ENCODE measurements around the gene MDM2. TPM values are rescaled to one million over a fixed set of nuclear protein-coding genes. Genes with fewer than 3 reads are reported as not detected.
A peak's percentile ranks its signal among the peaks of the same experiment; 100 is the strongest.

Gene MDM2
- total and polyA plus RNA-seq, 2 of the 13 experiments (the other 11 are each of a cell fraction or from before 2014, with no cell fraction given), result 29.3 to 314 TPM

DNA sequence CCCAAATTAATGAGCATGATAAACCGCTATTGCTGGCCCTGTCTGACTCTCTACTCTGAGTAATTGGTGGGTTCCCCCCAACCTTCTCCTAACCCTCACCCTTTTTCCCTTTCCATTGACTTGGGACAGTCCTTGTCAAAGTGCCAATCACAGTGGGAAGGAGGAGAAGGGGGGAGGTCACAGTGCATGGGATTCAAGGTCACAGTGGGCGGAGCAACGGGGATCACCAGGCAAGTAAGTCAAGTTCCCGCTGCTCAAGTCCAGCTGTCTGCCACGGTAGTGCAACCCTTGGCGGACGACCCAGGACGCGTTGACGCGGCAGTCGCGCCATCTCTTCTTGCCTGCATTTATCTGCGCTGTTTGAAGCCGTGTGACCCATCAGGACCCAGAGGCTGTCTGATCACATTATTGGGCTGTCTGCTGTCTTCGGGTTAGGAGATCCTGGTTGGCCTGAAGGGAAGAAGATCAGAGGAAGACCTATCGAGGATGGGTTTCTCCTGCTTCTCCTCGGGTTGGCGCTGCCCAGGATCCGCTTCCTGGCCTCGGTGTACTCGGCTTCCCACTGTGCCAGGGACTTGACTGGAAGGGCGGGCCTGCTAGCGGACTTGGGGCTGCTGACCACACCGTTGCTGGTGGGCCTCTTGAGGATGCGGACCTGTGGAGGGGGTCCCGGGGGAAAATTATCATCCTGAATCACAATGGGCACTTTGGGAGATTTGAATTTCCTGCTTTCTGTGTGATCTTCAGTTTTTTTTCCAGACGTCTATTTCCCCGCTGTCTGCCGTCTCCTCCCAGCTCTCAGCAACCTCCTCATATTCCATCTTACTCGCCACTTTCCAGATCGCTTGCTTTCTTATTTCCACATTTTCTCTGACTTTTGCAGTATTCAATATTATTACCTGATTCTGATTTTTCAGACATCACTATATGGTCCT, 3.1 kb upstream of the MDM2 start (continued):
- TF ChIP-seq, protein P1, sequence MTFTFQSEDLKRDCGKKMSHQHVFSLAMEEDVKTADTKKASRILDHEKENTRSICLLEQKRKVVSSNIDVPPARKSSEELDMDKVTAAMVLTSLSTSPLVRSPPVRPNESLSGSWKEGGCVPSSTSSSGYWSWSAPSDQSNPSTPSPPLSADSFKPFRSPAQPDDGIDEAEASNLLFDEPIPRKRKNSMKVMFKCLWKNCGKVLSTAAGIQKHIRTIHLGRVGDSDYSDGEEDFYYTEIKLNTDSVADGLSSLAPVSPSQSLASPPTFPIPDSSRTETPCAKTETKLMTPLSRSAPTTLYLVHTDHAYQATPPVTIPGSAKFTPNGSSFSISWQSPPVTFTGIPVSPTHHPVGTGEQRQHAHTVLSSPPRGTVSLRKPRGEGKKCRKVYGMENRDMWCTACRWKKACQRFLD (CRISPR knock-in tag; IDR thresholded peaks at IDR 0.05; ENCODE audit: borderline replicate concordance), result 0 out of 2 replicates have a peak, but pooled peaks have one; percentile 68
- TF ChIP-seq ELF3 (CRISPR knock-in tag; IDR thresholded peaks at IDR 0.05), result peak; percentile 73
- TF ChIP-seq ISX (CRISPR knock-in tag; conservative IDR thresholded peaks at IDR 0.05), result no peak
- no peak for TF ChIP-seq ZNF672 (CRISPR knock-in tag; IDR thresholded peaks at IDR 0.05)
- TF ChIP-seq RAD51 (IDR thresholded peaks at IDR 0.05; ENCODE audit: borderline replicate concordance), result no peak
- TF ChIP-seq, protein P2, sequence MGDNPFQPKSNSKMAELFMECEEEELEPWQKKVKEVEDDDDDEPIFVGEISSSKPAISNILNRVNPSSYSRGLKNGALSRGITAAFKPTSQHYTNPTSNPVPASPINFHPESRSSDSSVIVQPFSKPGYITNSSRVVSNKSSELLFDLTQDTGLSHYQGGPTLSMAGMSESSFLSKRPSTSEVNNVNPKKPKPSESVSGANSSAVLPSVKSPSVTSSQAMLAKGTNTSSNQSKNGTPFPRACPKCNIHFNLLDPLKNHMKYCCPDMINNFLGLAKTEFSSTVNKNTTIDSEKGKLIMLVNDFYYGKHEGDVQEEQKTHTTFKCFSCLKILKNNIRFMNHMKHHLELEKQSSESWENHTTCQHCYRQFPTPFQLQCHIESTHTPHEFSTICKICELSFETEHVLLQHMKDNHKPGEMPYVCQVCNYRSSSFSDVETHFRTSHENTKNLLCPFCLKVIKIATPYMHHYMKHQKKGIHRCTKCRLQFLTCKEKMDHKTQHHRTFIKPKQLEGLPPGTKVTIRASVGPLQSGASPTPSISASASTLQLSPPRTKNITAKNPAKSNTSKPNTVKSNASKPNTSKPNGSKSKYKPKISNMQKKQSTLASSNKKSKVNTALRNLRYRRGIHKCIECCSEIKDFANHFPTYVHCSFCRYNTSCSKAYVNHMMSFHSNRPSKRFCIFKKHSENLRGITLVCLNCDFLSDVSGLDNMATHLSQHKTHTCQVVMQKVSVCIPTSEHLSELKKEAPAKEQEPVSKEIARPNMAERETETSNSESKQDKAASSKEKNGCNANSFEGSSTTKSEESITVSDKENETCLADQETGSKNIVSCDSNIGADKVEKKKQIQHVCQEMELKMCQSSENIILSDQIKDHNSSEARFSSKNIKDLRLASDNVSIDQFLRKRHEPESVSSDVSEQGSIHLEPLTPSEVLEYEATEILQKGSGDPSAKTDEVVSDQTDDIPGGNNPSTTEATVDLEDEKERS (CRISPR knock-in tag; IDR thresholded peaks at IDR 0.05), result peak; percentile 91
- TF ChIP-seq, protein P3, sequence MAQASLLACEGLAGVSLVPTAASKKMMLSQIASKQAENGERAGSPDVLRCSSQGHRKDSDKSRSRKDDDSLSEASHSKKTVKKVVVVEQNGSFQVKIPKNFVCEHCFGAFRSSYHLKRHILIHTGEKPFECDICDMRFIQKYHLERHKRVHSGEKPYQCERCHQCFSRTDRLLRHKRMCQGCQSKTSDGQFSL (CRISPR knock-in tag; IDR thresholded peaks at IDR 0.05), result no peak
- no peak for TF ChIP-seq ZNF776 (CRISPR knock-in tag; IDR thresholded peaks at IDR 0.05)
- TF ChIP-seq U2AF2 (IDR thresholded peaks at IDR 0.05; ENCODE audit: low read depth, low read length), result no peak
- 0 out of 2 replicates have a peak, but pooled peaks have one; percentile 59 for TF ChIP-seq ZFP36L1 (CRISPR knock-in tag; IDR thresholded peaks at IDR 0.05)
- TF ChIP-seq BCL6 (CRISPR knock-in tag; IDR thresholded peaks at IDR 0.05), result peak; percentile 87
- peak; percentile 84; the same call in 1 of the 2 replicates for TF ChIP-seq ZNF761 (CRISPR knock-in tag; conservative IDR thresholded peaks at IDR 0.05)
- no peak for TF ChIP-seq SOX6 (IDR thresholded peaks at IDR 0.05)
- TF ChIP-seq SOX6 (CRISPR knock-in tag; IDR thresholded peaks at IDR 0.05), result peak; percentile 85
- TF ChIP-seq ZC3H4 (CRISPR knock-in tag; IDR thresholded peaks at IDR 0.05; ENCODE audit: borderline replicate concordance), result no peak
- TF ChIP-seq ZNF501 (CRISPR knock-in tag; IDR thresholded peaks at IDR 0.05), result peak; percentile 61
- TF ChIP-seq BORCS8-MEF2B (CRISPR knock-in tag; IDR thresholded peaks at IDR 0.05), result no peak
- no peak for TF ChIP-seq MTF1 (CRISPR knock-in tag; IDR thresholded peaks at IDR 0.05)
- TF ChIP-seq ZNF274 (CRISPR knock-in tag; IDR thresholded peaks at IDR 0.05), result peak; percentile 67; the same call in 1 of the 2 replicates
- TF ChIP-seq SP4 (CRISPR knock-in tag; IDR thresholded peaks at IDR 0.05), result peak; percentile 82
- no peak for TF ChIP-seq SNAPC2 (CRISPR knock-in tag; IDR thresholded peaks at IDR 0.05)
- peak; percentile 95 for TF ChIP-seq RARA (CRISPR knock-in tag; IDR thresholded peaks at IDR 0.05)
- TF ChIP-seq STAT5B (CRISPR knock-in tag; IDR thresholded peaks at IDR 0.05), result no peak
- TF ChIP-seq ZNF619 (CRISPR knock-in tag; IDR thresholded peaks at IDR 0.05), result no peak
- TF ChIP-seq ZNF546 (CRISPR knock-in tag; conservative IDR thresholded peaks at IDR 0.05), result peak; percentile 79; the same call in 1 of the 2 replicates

All from HepG2 (cell line).